ENCODE measurements around the gene CDH2.

GRCh38 chr18:28114472-28114871, 62.5 kb downstream of the CDH2 start:
- TF ChIP-seq CTCF (IDR thresholded peaks at IDR 0.05) (no peak), POLR2A (IDR thresholded peaks at IDR 0.05) (no peak)

All from ovary (tissue), 3 donors.